Smooth muscle cell (in vitro differentiated cells): ENCODE data around the gene CCDC181. TPM values are rescaled to one million over a fixed set of nuclear protein-coding genes. Genes with fewer than 3 reads are reported as not detected.
"Not testable (repeated sequence)": the region's sequence is repeated elsewhere in the genome, so short reads cannot be mapped to it uniquely, and the experiment has no call there.

Source experiments
- DNase-seq: peaks from one replicate; lab custom pipeline; 2025; ENCODE audit not compliant: unreplicated experiment; lab: John Stamatoyannopoulos, UW
- H2AFZ ChIP-seq: fragments of 200-600 bp; sonication (generic); 2 replicates; pipeline ENCODE4 v1.6.0; 2016; ENCODE audit warnings: antibody characterized with exemption, low read depth, mild to moderate bottlenecking
- H3F3A ChIP-seq: fragments of 200-600 bp; sonication (generic); 2 replicates; pipeline ENCODE4 v1.6.0; 2017; ENCODE audit warnings: antibody characterized with exemption, low read depth
- H3K27ac ChIP-seq: fragments of 200-600 bp; sonication (generic); 2 replicates; pipeline ENCODE4 v1.5.1; 2016; ENCODE audit warnings: low read depth, mild to moderate bottlenecking
- H3K27me3 ChIP-seq: fragments of 200-600 bp; sonication (generic); 2 replicates; pipeline ENCODE4 v1.6.1; 2016; ENCODE audit warnings: low read depth, mild to moderate bottlenecking
- H3K36me3 ChIP-seq: fragments of 200-600 bp; sonication (generic); 2 replicates; pipeline ENCODE4 v1.5.1; 2016; ENCODE audit warnings: low read depth
- H3K4me1 ChIP-seq: fragments of 200-600 bp; sonication (generic); 2 replicates; pipeline ENCODE4 v1.5.1; 2016; ENCODE audit warnings: low read depth
- H3K4me2 ChIP-seq: fragments of 200-600 bp; sonication (generic); 2 replicates; pipeline ENCODE4 v1.6.0; 2016; ENCODE audit warnings: mild to moderate bottlenecking
- H3K4me3 ChIP-seq: fragments of 200-600 bp; sonication (generic); 2 replicates; pipeline ENCODE4 v1.5.1; 2016; ENCODE audit warnings: mild to moderate bottlenecking
- H3K79me2 ChIP-seq: fragments of 200-600 bp; sonication (generic); 2 replicates; pipeline ENCODE4 v1.6.0; 2016; ENCODE audit warnings: low read depth, mild to moderate bottlenecking
- H3K9ac ChIP-seq: fragments of 200-600 bp; sonication (generic); 2 replicates; pipeline ENCODE4 v1.6.0; 2016; ENCODE audit warnings: low read depth
- H3K9me3 ChIP-seq: fragments of 200-600 bp; sonication (generic); replicated peaks from 2 replicates; pipeline ENCODE4 v1.5.1; 2016; ENCODE audit warnings: low read depth
- H4K20me1 ChIP-seq: fragments of 200-600 bp; sonication (generic); 2 replicates; pipeline ENCODE4 v1.6.0; 2016; ENCODE audit warnings: low read depth
- CTCF ChIP-seq: fragments of 200-600 bp; sonication (generic); IDR thresholded peaks from 2 replicates; pipeline ENCODE4 v1.5.1; 2017; ENCODE audit warnings: borderline replicate concordance, mild to moderate bottlenecking, antibody characterized with exemption; ENCODE audit not compliant: insufficient read depth, poor library complexity, severe bottlenecking
- WGBS: methylation state at CpG from one replicate; pipeline ENCODE4 v1.1.7; 2016; ENCODE audit warnings: low lambda C conversion rate; 5-methylcytosine and 5-hydroxymethylcytosine counted together
- polyA plus RNA-seq: library from polyadenylated mRNA; unstranded; fragments of >200 nt; fragmentation: Nextera tagmentation; extraction: Ambion mirVana; gene quantifications from 2 replicates; pipeline ENCODE4 v1.2.1, GENCODE V29; 2016
- total RNA-seq: library from RNA; depleted of rRNA; stranded (reverse); fragments of >200 nt; gene quantifications from 2 replicates; pipeline ENCODE4 v1.2.3, GENCODE V29; 2014

Gene CCDC181
- total and polyA plus RNA-seq, 2 experiments from 2014 or later: 1.3 to 1.5 TPM

GRCh38 chr1:169414952-169415351, 12.3 kb downstream of the CCDC181 start:
- no peak for DNase-seq
- no peaks in the 10 kb centered on the region for H4K20me1 ChIP-seq
- WGBS: 100% methylated on average over 2 of the region's 2 CpGs

DNA sequence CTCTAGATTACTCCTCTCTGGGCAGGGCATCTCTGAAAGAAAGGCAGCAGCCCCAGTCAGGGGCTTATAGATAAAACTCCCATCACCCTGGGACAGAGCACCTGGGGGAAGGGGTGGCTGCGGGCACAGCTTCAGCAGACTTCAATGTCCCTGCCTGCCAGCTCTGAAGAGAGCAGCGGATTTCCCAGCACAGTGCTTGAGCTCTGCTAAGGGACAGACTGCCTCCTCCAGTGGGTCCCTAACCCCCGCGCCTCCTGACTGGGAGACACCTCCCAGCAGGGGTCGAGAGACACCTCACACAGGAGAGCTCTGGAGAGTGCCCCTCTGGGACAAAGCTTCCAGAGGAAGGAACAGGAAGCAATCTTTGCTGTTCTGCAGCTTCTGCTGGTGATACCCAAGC, 18.9 kb downstream of the CCDC181 start:
- H3K9me3 ChIP-seq, H3K27me3 ChIP-seq, H4K20me1 ChIP-seq, H3F3A ChIP-seq, H2AFZ ChIP-seq, H3K27ac ChIP-seq, DNase-seq, H3K4me3 ChIP-seq, H3K79me2 ChIP-seq, H3K9ac ChIP-seq, H3K4me1 ChIP-seq, H3K36me3 ChIP-seq, H3K4me2 ChIP-seq: not testable (repeated sequence)
- WGBS: 93% methylated on average over 5 of the region's 5 CpGs

More at GRCh38 chr1:169414952-169415351, 12.3 kb downstream of the CCDC181 start:
- no peaks in the 10 kb centered on the region for H3K79me2 ChIP-seq
- no peaks in the 10 kb centered on the region for H3K9me3 ChIP-seq
- no peaks in the 10 kb centered on the region for H3K27me3 ChIP-seq
- H3K36me3 ChIP-seq: no peaks in the 10 kb centered on the region
- no peaks in the 10 kb centered on the region for H3K4me1 ChIP-seq
- no peaks in the 10 kb centered on the region for H3F3A ChIP-seq
- no peak overlapping the region for H2AFZ ChIP-seq
- no peak overlapping the region for H3K9ac ChIP-seq
- no peak overlapping the region for H3K27ac ChIP-seq
- no peak overlapping the region for H3K4me2 ChIP-seq
- H3K4me3 ChIP-seq: no peak overlapping the region
- TF ChIP-seq CTCF: no peak

GRCh38 chr1:169402578-169402977, 24.7 kb downstream of the CCDC181 start:
- not testable (repeated sequence) for DNase-seq, H3F3A ChIP-seq, H3K27ac ChIP-seq, H3K9me3 ChIP-seq, H3K27me3 ChIP-seq, H4K20me1 ChIP-seq, H3K4me3 ChIP-seq, H2AFZ ChIP-seq, H3K9ac ChIP-seq, H3K4me2 ChIP-seq, H3K4me1 ChIP-seq, H3K36me3 ChIP-seq, H3K79me2 ChIP-seq
- 100% methylated on average over 1 of the region's 1 CpG for WGBS

- Histone ChIP-seq H4K20me1 (no peaks in the 10 kb centered on the region), H3K9me3 (no peaks in the 10 kb centered on the region), H3K79me2 (no peaks in the 10 kb centered on the region), H3K4me3 (no peak overlapping the region), H3K36me3 (peaks cover 19% of the 10 kb centered on the region), H3K9ac (no peak overlapping the region), H3K4me1 (no peaks in the 10 kb centered on the region), H3K27me3 (no peaks in the 10 kb centered on the region), H3F3A (no peaks in the 10 kb centered on the region), H3K27ac (no peak overlapping the region), H3K4me2 (no peak overlapping the region), H2AFZ (no peak overlapping the region)
- no peak for TF ChIP-seq CTCF
- 97% methylated on average over 3 of the region's 3 CpGs for WGBS
- no peak for DNase-seq
Measured at GRCh38 chr1:169395955-169396354, 31.3 kb downstream of the CCDC181 start.

- DNase-seq: no peak
- Histone ChIP-seq H3K27me3 (no peaks in the 10 kb centered on the region), H4K20me1 (no peaks in the 10 kb centered on the region), H3K4me3 (no peak overlapping the region), H3K79me2 (no peaks in the 10 kb centered on the region), H3F3A (no peaks in the 10 kb centered on the region), H3K36me3 (peaks cover 48% of the 10 kb centered on the region), H3K9ac (no peak overlapping the region), H2AFZ (no peak overlapping the region), H3K4me2 (no peak overlapping the region), H3K4me1 (no peaks in the 10 kb centered on the region), H3K27ac (no peak overlapping the region), H3K9me3 (no peaks in the 10 kb centered on the region)
- TF ChIP-seq CTCF: no peak
- WGBS: 100% methylated on average over 1 of the region's 1 CpG
Measured at GRCh38 chr1:169392406-169392805, 34.9 kb downstream of the CCDC181 start.
